ENCODE measurements around the gene FTCDNL1. TPM values are rescaled to one million over a fixed set of nuclear protein-coding genes. Genes with fewer than 3 reads are reported as not detected.

The FTCDNL1 gene
- total RNA-seq, 1 donor from 2014 or later = 0.45 TPM

- Mint-ChIP-seq H3K4me1 (ENCODE audit: low read depth, unreplicated experiment) (peaks cover 3% of the 10 kb centered on the region), H3K36me3 (ENCODE audit: low read depth, unreplicated experiment) (no peaks in the 10 kb centered on the region), H3K4me3 (ENCODE audit: unreplicated experiment) (no peak overlapping the region), H3K27ac (ENCODE audit: unreplicated experiment) (no peak overlapping the region), H3K9me3 (ENCODE audit: unreplicated experiment) (no peaks in the 10 kb centered on the region), H3K27me3 (ENCODE audit: low read depth, unreplicated experiment) (peaks cover 14% of the 10 kb centered on the region)
- Histone ChIP-seq H3K27me3 (ENCODE audit: insufficient read depth, low read length) (no peaks in the 10 kb centered on the region), H3K79me2 (ENCODE audit: insufficient read depth, low read length) (no peaks in the 10 kb centered on the region), H3K27ac (ENCODE audit: low read depth, low read length) (no peak overlapping the region), H3K9me3 (ENCODE audit: insufficient read depth, low read depth, low read length) (no peaks in the 10 kb centered on the region), H4K20me1 (ENCODE audit: insufficient read depth, low read length) (no peaks in the 10 kb centered on the region), H3K4me1 (ENCODE audit: insufficient read depth, low read length) (no peaks in the 10 kb centered on the region), H3K36me3 (ENCODE audit: insufficient read depth, low read length) (no peaks in the 10 kb centered on the region), H3K9ac (ENCODE audit: low read length) (no peak overlapping the region), H2AFZ (ENCODE audit: low read depth, low read length) (no peak overlapping the region), H3K4me3 (ENCODE audit: insufficient read depth, low read depth, low read length) (no peak overlapping the region), H3K4me2 (ENCODE audit: low read length) (no peak overlapping the region)
- FAIRE-seq = no peak
- no peak for DNase-seq (ENCODE audit: low read depth)
- TF ChIP-seq EZH2 (IDR thresholded peaks at IDR 0.05; ENCODE audit: insufficient read depth, low read length) (no peak), CTCF (IDR thresholded peaks at IDR 0.05; ENCODE audit: insufficient read depth, low read depth, low read length) (no peak)
Observed at GRCh38 chr2:199742884-199743283, 108.1 kb downstream of the FTCDNL1 start.

- Mint-ChIP-seq H3K4me1 (ENCODE audit: low read depth, unreplicated experiment) (no peaks in the 10 kb centered on the region), H3K36me3 (ENCODE audit: low read depth, unreplicated experiment) (no peaks in the 10 kb centered on the region), H3K27me3 (ENCODE audit: low read depth, unreplicated experiment) (peaks cover 16% of the 10 kb centered on the region), H3K27ac (ENCODE audit: unreplicated experiment) (no peak overlapping the region), H3K4me3 (ENCODE audit: unreplicated experiment) (no peak overlapping the region), H3K9me3 (ENCODE audit: unreplicated experiment) (no peaks in the 10 kb centered on the region)
- TF ChIP-seq CTCF (IDR thresholded peaks at IDR 0.05; ENCODE audit: insufficient read depth, low read depth, low read length) (no peak), EZH2 (IDR thresholded peaks at IDR 0.05; ENCODE audit: insufficient read depth, low read length) (no peak)
- Histone ChIP-seq H4K20me1 (ENCODE audit: insufficient read depth, low read length) (no peaks in the 10 kb centered on the region), H2AFZ (ENCODE audit: low read depth, low read length) (peak overlapping the region; percentile 55), H3K4me3 (ENCODE audit: insufficient read depth, low read depth, low read length) (no peak overlapping the region), H3K79me2 (ENCODE audit: insufficient read depth, low read length) (no peaks in the 10 kb centered on the region), H3K27ac (ENCODE audit: low read depth, low read length) (no peak overlapping the region), H3K4me2 (ENCODE audit: low read length) (peak overlapping the region; percentile 57), H3K27me3 (ENCODE audit: insufficient read depth, low read length) (peaks cover 5% of the 10 kb centered on the region), H3K36me3 (ENCODE audit: insufficient read depth, low read length) (no peaks in the 10 kb centered on the region), H3K9me3 (ENCODE audit: insufficient read depth, low read depth, low read length) (no peaks in the 10 kb centered on the region), H3K4me1 (ENCODE audit: insufficient read depth, low read length) (no peaks in the 10 kb centered on the region), H3K9ac (ENCODE audit: low read length) (no peak overlapping the region)
- DNase-seq (ENCODE audit: low read depth) (no peak), FAIRE-seq (no peak)
Observed at GRCh38 chr2:199740111-199740428, 110.9 kb downstream of the FTCDNL1 start.

GRCh38 chr2:199739413-199740110, 111.4 kb downstream of the FTCDNL1 start:
- Histone ChIP-seq H3K27ac (ENCODE audit: low read depth, low read length) (no peak overlapping the region), H3K27me3 (ENCODE audit: insufficient read depth, low read length) (peaks cover 5% of the 10 kb centered on the region), H3K4me2 (ENCODE audit: low read length) (peak overlapping the region; percentile 57), H3K4me1 (ENCODE audit: insufficient read depth, low read length) (no peaks in the 10 kb centered on the region), H3K36me3 (ENCODE audit: insufficient read depth, low read length) (no peaks in the 10 kb centered on the region), H2AFZ (ENCODE audit: low read depth, low read length) (peak overlapping the region; percentile 55), H4K20me1 (ENCODE audit: insufficient read depth, low read length) (no peaks in the 10 kb centered on the region), H3K79me2 (ENCODE audit: insufficient read depth, low read length) (no peaks in the 10 kb centered on the region), H3K9me3 (ENCODE audit: insufficient read depth, low read depth, low read length) (no peaks in the 10 kb centered on the region), H3K9ac (ENCODE audit: low read length) (no peak overlapping the region), H3K4me3 (ENCODE audit: insufficient read depth, low read depth, low read length) (no peak overlapping the region)
- FAIRE-seq (no peak), DNase-seq (ENCODE audit: low read depth) (no peak)
- Mint-ChIP-seq H3K9me3 (ENCODE audit: unreplicated experiment) (no peaks in the 10 kb centered on the region), H3K27me3 (ENCODE audit: low read depth, unreplicated experiment) (peaks cover 16% of the 10 kb centered on the region), H3K4me3 (ENCODE audit: unreplicated experiment) (no peak overlapping the region), H3K27ac (ENCODE audit: unreplicated experiment) (no peak overlapping the region), H3K4me1 (ENCODE audit: low read depth, unreplicated experiment) (no peaks in the 10 kb centered on the region), H3K36me3 (ENCODE audit: low read depth, unreplicated experiment) (no peaks in the 10 kb centered on the region)
- TF ChIP-seq EZH2 (IDR thresholded peaks at IDR 0.05; ENCODE audit: insufficient read depth, low read length) = no peak
- peak; percentile 93 for TF ChIP-seq CTCF (IDR thresholded peaks at IDR 0.05; ENCODE audit: insufficient read depth, low read depth, low read length)
